ENCODE data around the gene MS4A6E.

DNA sequence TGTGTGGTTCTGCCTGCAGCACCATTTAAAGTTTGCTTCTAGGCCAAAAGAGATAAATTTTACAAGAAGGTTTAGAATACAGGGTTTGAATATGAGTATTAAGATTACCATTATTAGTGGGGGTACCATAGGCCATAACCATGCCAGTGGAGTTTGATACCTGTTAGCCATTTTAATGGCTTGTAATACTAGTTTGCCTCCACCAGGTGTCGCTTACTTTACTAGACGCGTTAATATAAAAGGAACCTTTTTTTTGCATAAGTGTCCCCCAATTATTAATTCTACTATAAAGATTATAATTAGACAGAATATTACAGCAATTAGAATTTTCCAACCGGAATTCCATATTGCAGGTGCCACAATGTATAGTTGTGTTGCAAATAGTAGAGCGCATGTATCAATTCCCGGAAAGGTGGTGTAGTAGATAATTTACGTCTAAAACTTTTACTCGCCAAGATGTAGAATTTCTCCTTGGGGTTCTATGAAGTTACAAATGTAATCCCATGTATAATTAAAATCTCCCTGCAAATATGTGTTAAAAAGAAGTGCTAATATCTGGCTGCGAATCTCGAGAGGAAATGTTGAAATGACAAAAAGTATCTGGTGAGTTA lies 16.1 kb downstream of the MS4A6E start:
- TF ChIP-seq, protein P1, sequence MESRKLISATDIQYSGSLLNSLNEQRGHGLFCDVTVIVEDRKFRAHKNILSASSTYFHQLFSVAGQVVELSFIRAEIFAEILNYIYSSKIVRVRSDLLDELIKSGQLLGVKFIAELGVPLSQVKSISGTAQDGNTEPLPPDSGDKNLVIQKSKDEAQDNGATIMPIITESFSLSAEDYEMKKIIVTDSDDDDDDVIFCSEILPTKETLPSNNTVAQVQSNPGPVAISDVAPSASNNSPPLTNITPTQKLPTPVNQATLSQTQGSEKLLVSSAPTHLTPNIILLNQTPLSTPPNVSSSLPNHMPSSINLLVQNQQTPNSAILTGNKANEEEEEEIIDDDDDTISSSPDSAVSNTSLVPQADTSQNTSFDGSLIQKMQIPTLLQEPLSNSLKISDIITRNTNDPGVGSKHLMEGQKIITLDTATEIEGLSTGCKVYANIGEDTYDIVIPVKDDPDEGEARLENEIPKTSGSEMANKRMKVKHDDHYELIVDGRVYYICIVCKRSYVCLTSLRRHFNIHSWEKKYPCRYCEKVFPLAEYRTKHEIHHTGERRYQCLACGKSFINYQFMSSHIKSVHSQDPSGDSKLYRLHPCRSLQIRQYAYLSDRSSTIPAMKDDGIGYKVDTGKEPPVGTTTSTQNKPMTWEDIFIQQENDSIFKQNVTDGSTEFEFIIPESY (IDR thresholded peaks at IDR 0.05; ENCODE audit: extremely low read depth, insufficient replicate concordance, low read length), result no peak
- TF ChIP-seq, protein P2, sequence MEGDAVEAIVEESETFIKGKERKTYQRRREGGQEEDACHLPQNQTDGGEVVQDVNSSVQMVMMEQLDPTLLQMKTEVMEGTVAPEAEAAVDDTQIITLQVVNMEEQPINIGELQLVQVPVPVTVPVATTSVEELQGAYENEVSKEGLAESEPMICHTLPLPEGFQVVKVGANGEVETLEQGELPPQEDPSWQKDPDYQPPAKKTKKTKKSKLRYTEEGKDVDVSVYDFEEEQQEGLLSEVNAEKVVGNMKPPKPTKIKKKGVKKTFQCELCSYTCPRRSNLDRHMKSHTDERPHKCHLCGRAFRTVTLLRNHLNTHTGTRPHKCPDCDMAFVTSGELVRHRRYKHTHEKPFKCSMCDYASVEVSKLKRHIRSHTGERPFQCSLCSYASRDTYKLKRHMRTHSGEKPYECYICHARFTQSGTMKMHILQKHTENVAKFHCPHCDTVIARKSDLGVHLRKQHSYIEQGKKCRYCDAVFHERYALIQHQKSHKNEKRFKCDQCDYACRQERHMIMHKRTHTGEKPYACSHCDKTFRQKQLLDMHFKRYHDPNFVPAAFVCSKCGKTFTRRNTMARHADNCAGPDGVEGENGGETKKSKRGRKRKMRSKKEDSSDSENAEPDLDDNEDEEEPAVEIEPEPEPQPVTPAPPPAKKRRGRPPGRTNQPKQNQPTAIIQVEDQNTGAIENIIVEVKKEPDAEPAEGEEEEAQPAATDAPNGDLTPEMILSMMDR (IDR thresholded peaks at IDR 0.05 in 2 of 3, conservative IDR thresholded peaks at IDR 0.05 in 1 of 3; ENCODE audit: borderline replicate concordance in 1 of 3, insufficient read depth in 1 of 3, low read depth in 2 of 3, low read length in 2 of 3), result peak; percentile 41 to 71 (median 54); a peak in 5 of 6 replicates
- TF ChIP-seq ZNF274 (IDR thresholded peaks at IDR 0.05; ENCODE audit: low read depth, low read length) (no peak), POLR2AphosphoS5 (IDR thresholded peaks at IDR 0.05; ENCODE audit: low read depth, low read length) (no peak), POLR2A (IDR thresholded peaks at IDR 0.05; ENCODE audit: borderline replicate concordance, extremely low read depth, insufficient read depth, insufficient read length) (no peak), CEBPB (IDR thresholded peaks at IDR 0.05; ENCODE audit: low read depth) (no peak), EZH2phosphoT487 (IDR thresholded peaks at IDR 0.05; ENCODE audit: borderline replicate concordance) (no peak), EZH2 (IDR thresholded peaks at IDR 0.05) (no peak)
- TF ChIP-seq, protein P3, sequence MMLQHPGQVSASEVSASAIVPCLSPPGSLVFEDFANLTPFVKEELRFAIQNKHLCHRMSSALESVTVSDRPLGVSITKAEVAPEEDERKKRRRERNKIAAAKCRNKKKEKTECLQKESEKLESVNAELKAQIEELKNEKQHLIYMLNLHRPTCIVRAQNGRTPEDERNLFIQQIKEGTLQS (IDR thresholded peaks at IDR 0.05), result no peak
- TF ChIP-seq, protein P4, sequence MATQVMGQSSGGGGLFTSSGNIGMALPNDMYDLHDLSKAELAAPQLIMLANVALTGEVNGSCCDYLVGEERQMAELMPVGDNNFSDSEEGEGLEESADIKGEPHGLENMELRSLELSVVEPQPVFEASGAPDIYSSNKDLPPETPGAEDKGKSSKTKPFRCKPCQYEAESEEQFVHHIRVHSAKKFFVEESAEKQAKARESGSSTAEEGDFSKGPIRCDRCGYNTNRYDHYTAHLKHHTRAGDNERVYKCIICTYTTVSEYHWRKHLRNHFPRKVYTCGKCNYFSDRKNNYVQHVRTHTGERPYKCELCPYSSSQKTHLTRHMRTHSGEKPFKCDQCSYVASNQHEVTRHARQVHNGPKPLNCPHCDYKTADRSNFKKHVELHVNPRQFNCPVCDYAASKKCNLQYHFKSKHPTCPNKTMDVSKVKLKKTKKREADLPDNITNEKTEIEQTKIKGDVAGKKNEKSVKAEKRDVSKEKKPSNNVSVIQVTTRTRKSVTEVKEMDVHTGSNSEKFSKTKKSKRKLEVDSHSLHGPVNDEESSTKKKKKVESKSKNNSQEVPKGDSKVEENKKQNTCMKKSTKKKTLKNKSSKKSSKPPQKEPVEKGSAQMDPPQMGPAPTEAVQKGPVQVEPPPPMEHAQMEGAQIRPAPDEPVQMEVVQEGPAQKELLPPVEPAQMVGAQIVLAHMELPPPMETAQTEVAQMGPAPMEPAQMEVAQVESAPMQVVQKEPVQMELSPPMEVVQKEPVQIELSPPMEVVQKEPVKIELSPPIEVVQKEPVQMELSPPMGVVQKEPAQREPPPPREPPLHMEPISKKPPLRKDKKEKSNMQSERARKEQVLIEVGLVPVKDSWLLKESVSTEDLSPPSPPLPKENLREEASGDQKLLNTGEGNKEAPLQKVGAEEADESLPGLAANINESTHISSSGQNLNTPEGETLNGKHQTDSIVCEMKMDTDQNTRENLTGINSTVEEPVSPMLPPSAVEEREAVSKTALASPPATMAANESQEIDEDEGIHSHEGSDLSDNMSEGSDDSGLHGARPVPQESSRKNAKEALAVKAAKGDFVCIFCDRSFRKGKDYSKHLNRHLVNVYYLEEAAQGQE (IDR thresholded peaks at IDR 0.05; ENCODE audit: low read depth), result no peak
- TF ChIP-seq, protein P5, sequence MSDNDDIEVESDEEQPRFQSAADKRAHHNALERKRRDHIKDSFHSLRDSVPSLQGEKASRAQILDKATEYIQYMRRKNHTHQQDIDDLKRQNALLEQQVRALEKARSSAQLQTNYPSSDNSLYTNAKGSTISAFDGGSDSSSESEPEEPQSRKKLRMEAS (IDR thresholded peaks at IDR 0.05), result no peak

All from HCT116 (cell line).